DOHH2 (cell line): ENCODE data around the gene GPR55.

ENCODE experiments used
- EZH2phosphoT487 ChIP-seq: fragments of 200-600 bp; sonication (generic); IDR thresholded peaks from 2 replicates; pipeline ENCODE4 v1.6.1; 2017; ENCODE audit warnings: borderline replicate concordance, mild to moderate bottlenecking, antibody characterized with exemption, low read length, moderate library complexity, mixed read lengths
- TF ChIP-seq, protein P1 (sequence below): fragments of 200-600 bp; sonication (generic); IDR thresholded peaks from one replicate; pipeline ENCODE4 v1.5.1; 2014; ENCODE audit warnings: antibody characterized with exemption, mild to moderate bottlenecking, low read depth, low read length; ENCODE audit not compliant: poor library complexity, severe bottlenecking

DNA sequence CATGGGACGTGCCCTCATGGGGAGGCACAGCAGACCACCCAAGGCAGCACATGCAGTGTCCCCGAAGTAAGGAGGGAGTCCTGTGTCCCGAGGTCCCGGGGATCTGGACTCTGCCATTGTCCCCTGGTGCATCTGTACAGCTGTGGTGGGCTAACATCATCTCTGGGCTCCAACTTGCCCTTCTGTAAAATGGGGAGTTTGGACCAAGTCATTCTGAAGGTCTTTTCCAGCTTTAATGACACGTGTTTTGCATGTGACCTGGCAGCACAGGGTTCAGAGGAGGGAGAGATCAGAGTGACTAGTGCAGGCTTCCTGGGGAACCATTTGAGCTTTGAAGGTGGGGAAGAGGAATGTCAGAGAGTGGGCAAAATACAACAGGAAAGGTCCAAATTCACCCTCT lies 38.8 kb downstream of the GPR55 start:
- TF ChIP-seq, protein P1, sequence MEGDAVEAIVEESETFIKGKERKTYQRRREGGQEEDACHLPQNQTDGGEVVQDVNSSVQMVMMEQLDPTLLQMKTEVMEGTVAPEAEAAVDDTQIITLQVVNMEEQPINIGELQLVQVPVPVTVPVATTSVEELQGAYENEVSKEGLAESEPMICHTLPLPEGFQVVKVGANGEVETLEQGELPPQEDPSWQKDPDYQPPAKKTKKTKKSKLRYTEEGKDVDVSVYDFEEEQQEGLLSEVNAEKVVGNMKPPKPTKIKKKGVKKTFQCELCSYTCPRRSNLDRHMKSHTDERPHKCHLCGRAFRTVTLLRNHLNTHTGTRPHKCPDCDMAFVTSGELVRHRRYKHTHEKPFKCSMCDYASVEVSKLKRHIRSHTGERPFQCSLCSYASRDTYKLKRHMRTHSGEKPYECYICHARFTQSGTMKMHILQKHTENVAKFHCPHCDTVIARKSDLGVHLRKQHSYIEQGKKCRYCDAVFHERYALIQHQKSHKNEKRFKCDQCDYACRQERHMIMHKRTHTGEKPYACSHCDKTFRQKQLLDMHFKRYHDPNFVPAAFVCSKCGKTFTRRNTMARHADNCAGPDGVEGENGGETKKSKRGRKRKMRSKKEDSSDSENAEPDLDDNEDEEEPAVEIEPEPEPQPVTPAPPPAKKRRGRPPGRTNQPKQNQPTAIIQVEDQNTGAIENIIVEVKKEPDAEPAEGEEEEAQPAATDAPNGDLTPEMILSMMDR, result no peak
- TF ChIP-seq EZH2phosphoT487, result no peak
